K562 (cell line): ENCODE measurements around the gene GIPC3. TPM values are rescaled to one million over a fixed set of nuclear protein-coding genes. Genes with fewer than 3 reads are reported as not detected.

ENCODE experiments used
- FOXA1 ChIP-seq: fragments of 450-650 bp; IDR thresholded peaks from 2 replicates; pipeline ENCODE4 v1.6.1; 2016; ENCODE audit warnings: mild to moderate bottlenecking, borderline replicate concordance
- IFI16 ChIP-seq: fragments of 250-450 bp; sonication (Bioruptor Pico); IDR thresholded peaks from 2 replicates; pipeline ENCODE4 v2.1.2; 2022; ENCODE audit warnings: mild to moderate bottlenecking, inconsistent platforms
- POLR2G ChIP-seq: fragments of 200-400 bp; formaldehyde crosslinking; IDR thresholded peaks from 2 replicates; pipeline ENCODE4 v1.6.1; 2017; ENCODE audit warnings: low read depth, mild to moderate bottlenecking, antibody characterized with exemption, low read length, moderate library complexity
- ZBTB33 ChIP-seq: sonication (generic); formaldehyde crosslinking; IDR thresholded peaks from 2 replicates; pipeline ENCODE4 v1.8.1; 2023; ENCODE audit warnings: mild to moderate bottlenecking, missing genetic modification reagents
- ZBTB5 ChIP-seq: fragments of 450-650 bp; IDR thresholded peaks from 2 replicates; pipeline ENCODE4 v1.6.1; 2017; ENCODE audit warnings: antibody characterized with exemption
- ZNF224 ChIP-seq: sonication (generic); formaldehyde crosslinking; IDR thresholded peaks from 2 replicates; pipeline ENCODE4 v1.8.0; 2022; ENCODE audit warnings: mild to moderate bottlenecking, missing genetic modification reagents
- polyA plus RNA-seq, 8 experiments: library from polyadenylated mRNA; depleted of rRNA in 4 of 8; stranded (reverse) in 5 of 8; unstranded in 3 of 8; fragments of >200 nt; fragmentation: Nextera tagmentation in 2 of 8; fragmentation: Illumina TruSeq in 1 of 8; extraction: Ambion mirVana in 2 of 8; extraction: Trizol in 1 of 8; gene quantifications; 2 replicates each; pipeline versions ENCODE4 v1.2.1 to v1.2.3, GENCODE V29; 2011 to 2014; ENCODE audit warnings: inconsistent platforms in 1 of 8, missing spikeins in 1 of 8
- total RNA-seq, 7 experiments: library from RNA; depleted of rRNA in 6 of 7; stranded (reverse); fragments of >200 nt in 6 of 7; fragmentation: Illumina TruSeq in 2 of 7; extraction: Trizol in 2 of 7; gene quantifications; 2 replicates each; pipeline versions ENCODE4 v1.2.1 to v1.2.3, GENCODE V29; 2011 to 2021; ENCODE audit warnings: low replicate concordance in 1 of 7

Gene GIPC3
- total and polyA plus RNA-seq, 9 of the 15 experiments (the other 6 are each of a cell fraction or from before 2014, with no cell fraction given) = 0.03 to 3.6 (median 1.5) TPM; not detected in 1

- no peak for TF ChIP-seq FOXA1
- no peak for TF ChIP-seq ZNF224 (CRISPR knock-in tag)
- no peak for TF ChIP-seq ZBTB5
- TF ChIP-seq IFI16 = no peak
- TF ChIP-seq ZBTB33 (CRISPR knock-in tag) = peak; percentile 97
- TF ChIP-seq POLR2G = no peak
These were observed 46.9 kb upstream of the GIPC3 start (continued) for GRCh38 chr19:3538258-3538929.
